SK-N-SH treated with all-trans-retinoic acid at 6 μM for 48 hours (cell line): ENCODE measurements around the gene SLC22A2.

Experiments
- ATAC-seq: fragments of 200-7000 bp; cut with Tn5 transposase; 3 replicates; pipeline ENCODE4 v1.9.1; 2020; ENCODE audit warnings: mild to moderate bottlenecking, moderate library complexity
- ARNTL ChIP-seq: fragments of 450-650 bp; formaldehyde crosslinking; IDR thresholded peaks from 2 replicates; pipeline ENCODE4 v1.5.0; 2020; ENCODE audit warnings: low read depth, mild to moderate bottlenecking, moderate library complexity, borderline replicate concordance
- BACH2 ChIP-seq: fragments of 250-450 bp; sonication (Bioruptor Pico); IDR thresholded peaks from 2 replicates; pipeline ENCODE4 v1.9.0; 2021; ENCODE audit warnings: mild to moderate bottlenecking, borderline replicate concordance
- CSDC2 ChIP-seq: fragments of 250-450 bp; sonication (Bioruptor Pico); IDR thresholded peaks from 2 replicates; pipeline ENCODE4 v1.5.0; 2020; ENCODE audit warnings: mild to moderate bottlenecking, moderate library complexity
- ESRRG ChIP-seq: fragments of 250-450 bp; sonication (Bioruptor Pico); IDR thresholded peaks from 2 replicates; pipeline ENCODE4 v1.6.1; 2021; ENCODE audit warnings: mild to moderate bottlenecking
- GLIS3 ChIP-seq: fragments of 250-450 bp; sonication (Bioruptor Pico); IDR thresholded peaks from 2 replicates; pipeline ENCODE4 v1.5.0; 2020; ENCODE audit warnings: mild to moderate bottlenecking, moderate library complexity
- ISL1 ChIP-seq: fragments of 250-450 bp; sonication (Bioruptor Pico); IDR thresholded peaks from 2 replicates; pipeline ENCODE4 v2.1.2; 2022; ENCODE audit warnings: mild to moderate bottlenecking, moderate library complexity
- OSR1 ChIP-seq: fragments of 250-450 bp; sonication (Bioruptor Pico); IDR thresholded peaks from 2 replicates; pipeline ENCODE4 v1.8.0; 2022; ENCODE audit warnings: moderate library complexity, mild to moderate bottlenecking, inconsistent platforms
- PATZ1 ChIP-seq: fragments of 250-450 bp; sonication (Bioruptor Pico); IDR thresholded peaks from 2 replicates; pipeline ENCODE4 v1.8.0; 2020; ENCODE audit warnings: mild to moderate bottlenecking, moderate library complexity, borderline replicate concordance
- PPARA ChIP-seq: fragments of 250-450 bp; sonication (Bioruptor Pico); IDR thresholded peaks from 2 replicates; pipeline ENCODE4 v1.5.0; 2020; ENCODE audit warnings: mild to moderate bottlenecking, borderline replicate concordance
- RARB ChIP-seq: fragments of 250-450 bp; sonication (Bioruptor Pico); IDR thresholded peaks from 2 replicates; pipeline ENCODE4 v1.8.0; 2021; ENCODE audit warnings: mild to moderate bottlenecking, moderate library complexity
- TCF4 ChIP-seq: fragments of 250-450 bp; sonication (Bioruptor Pico); IDR thresholded peaks from 2 replicates; pipeline ENCODE4 v1.8.0; 2021; ENCODE audit warnings: mild to moderate bottlenecking, moderate library complexity, borderline replicate concordance
- TOX ChIP-seq: fragments of 250-450 bp; sonication (Bioruptor Pico); IDR thresholded peaks from 2 replicates; pipeline ENCODE4 v1.8.0; 2021; ENCODE audit warnings: mild to moderate bottlenecking, moderate library complexity, borderline replicate concordance
- ZC3H10 ChIP-seq: fragments of 250-450 bp; sonication (Bioruptor Pico); IDR thresholded peaks from 2 replicates; pipeline ENCODE4 v1.5.1; 2021; ENCODE audit warnings: mild to moderate bottlenecking, moderate library complexity
- ZNF565 ChIP-seq: fragments of 450-650 bp; formaldehyde crosslinking; conservative IDR thresholded peaks from 2 replicates; pipeline ENCODE4 v1.5.0; 2020; ENCODE audit warnings: low read depth, mild to moderate bottlenecking, moderate library complexity
- ZNF70 ChIP-seq: fragments of 450-650 bp; formaldehyde crosslinking; IDR thresholded peaks from 2 replicates; pipeline ENCODE4 v1.5.0; 2020; ENCODE audit warnings: mild to moderate bottlenecking, moderate library complexity
- ZNF8 ChIP-seq: fragments of 450-650 bp; formaldehyde crosslinking; IDR thresholded peaks from 2 replicates; pipeline ENCODE4 v1.5.0; 2020; ENCODE audit warnings: mild to moderate bottlenecking, moderate library complexity
- TF ChIP-seq, protein P1 (sequence below): fragments of 250-450 bp; sonication (Bioruptor Pico); IDR thresholded peaks from 2 replicates; pipeline ENCODE4 v1.5.0; 2020; ENCODE audit warnings: mild to moderate bottlenecking, moderate library complexity
- TF ChIP-seq, protein P2 (sequence below): fragments of 250-450 bp; sonication (Bioruptor Pico); IDR thresholded peaks from 2 replicates; pipeline ENCODE4 v1.8.0; 2021; ENCODE audit warnings: low read depth, mild to moderate bottlenecking, moderate library complexity, borderline replicate concordance
- TF ChIP-seq, protein P3 (sequence below): fragments of 250-450 bp; sonication (Bioruptor Pico); IDR thresholded peaks from 2 replicates; pipeline ENCODE4 v1.5.1; 2020; ENCODE audit warnings: low read depth, mild to moderate bottlenecking, moderate library complexity
- TF ChIP-seq, protein P4 (sequence below): fragments of 250-450 bp; sonication (Bioruptor Pico); IDR thresholded peaks from 2 replicates; pipeline ENCODE4 v1.5.1; 2021; ENCODE audit warnings: mild to moderate bottlenecking, moderate library complexity

The SLC22A2 gene

GRCh38 chr6:160270347-160270746, 11.7 kb upstream of the SLC22A2 start (continued):
- TF ChIP-seq, protein P1, sequence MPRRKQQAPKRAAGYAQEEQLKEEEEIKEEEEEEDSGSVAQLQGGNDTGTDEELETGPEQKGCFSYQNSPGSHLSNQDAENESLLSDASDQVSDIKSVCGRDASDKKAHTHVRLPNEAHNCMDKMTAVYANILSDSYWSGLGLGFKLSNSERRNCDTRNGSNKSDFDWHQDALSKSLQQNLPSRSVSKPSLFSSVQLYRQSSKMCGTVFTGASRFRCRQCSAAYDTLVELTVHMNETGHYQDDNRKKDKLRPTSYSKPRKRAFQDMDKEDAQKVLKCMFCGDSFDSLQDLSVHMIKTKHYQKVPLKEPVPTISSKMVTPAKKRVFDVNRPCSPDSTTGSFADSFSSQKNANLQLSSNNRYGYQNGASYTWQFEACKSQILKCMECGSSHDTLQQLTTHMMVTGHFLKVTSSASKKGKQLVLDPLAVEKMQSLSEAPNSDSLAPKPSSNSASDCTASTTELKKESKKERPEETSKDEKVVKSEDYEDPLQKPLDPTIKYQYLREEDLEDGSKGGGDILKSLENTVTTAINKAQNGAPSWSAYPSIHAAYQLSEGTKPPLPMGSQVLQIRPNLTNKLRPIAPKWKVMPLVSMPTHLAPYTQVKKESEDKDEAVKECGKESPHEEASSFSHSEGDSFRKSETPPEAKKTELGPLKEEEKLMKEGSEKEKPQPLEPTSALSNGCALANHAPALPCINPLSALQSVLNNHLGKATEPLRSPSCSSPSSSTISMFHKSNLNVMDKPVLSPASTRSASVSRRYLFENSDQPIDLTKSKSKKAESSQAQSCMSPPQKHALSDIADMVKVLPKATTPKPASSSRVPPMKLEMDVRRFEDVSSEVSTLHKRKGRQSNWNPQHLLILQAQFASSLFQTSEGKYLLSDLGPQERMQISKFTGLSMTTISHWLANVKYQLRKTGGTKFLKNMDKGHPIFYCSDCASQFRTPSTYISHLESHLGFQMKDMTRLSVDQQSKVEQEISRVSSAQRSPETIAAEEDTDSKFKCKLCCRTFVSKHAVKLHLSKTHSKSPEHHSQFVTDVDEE (CRISPR knock-in tag) = no peak
- TF ChIP-seq OSR1 (CRISPR knock-in tag) (no peak), ISL1 (CRISPR knock-in tag) (no peak), GLIS3 (CRISPR knock-in tag) (no peak), ZNF8 (CRISPR knock-in tag) (no peak), ZC3H10 (CRISPR knock-in tag) (no peak), ARNTL (CRISPR knock-in tag) (no peak), ZNF565 (CRISPR knock-in tag) (no peak), RARB (CRISPR knock-in tag) (no peak)

GRCh38 chr6:160269771-160270170, 11.2 kb upstream of the SLC22A2 start:
- TF ChIP-seq ARNTL (CRISPR knock-in tag) = no peak
- TF ChIP-seq, protein P2, sequence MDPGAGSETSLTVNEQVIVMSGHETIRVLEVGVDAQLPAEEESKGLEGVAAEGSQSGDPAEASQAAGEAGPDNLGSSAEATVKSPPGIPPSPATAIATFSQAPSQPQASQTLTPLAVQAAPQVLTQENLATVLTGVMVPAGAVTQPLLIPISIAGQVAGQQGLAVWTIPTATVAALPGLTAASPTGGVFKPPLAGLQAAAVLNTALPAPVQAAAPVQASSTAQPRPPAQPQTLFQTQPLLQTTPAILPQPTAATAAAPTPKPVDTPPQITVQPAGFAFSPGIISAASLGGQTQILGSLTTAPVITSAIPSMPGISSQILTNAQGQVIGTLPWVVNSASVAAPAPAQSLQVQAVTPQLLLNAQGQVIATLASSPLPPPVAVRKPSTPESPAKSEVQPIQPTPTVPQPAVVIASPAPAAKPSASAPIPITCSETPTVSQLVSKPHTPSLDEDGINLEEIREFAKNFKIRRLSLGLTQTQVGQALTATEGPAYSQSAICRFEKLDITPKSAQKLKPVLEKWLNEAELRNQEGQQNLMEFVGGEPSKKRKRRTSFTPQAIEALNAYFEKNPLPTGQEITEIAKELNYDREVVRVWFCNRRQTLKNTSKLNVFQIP (CRISPR knock-in tag) = no peak
- TF ChIP-seq CSDC2 = no peak
- TF ChIP-seq, protein P3, sequence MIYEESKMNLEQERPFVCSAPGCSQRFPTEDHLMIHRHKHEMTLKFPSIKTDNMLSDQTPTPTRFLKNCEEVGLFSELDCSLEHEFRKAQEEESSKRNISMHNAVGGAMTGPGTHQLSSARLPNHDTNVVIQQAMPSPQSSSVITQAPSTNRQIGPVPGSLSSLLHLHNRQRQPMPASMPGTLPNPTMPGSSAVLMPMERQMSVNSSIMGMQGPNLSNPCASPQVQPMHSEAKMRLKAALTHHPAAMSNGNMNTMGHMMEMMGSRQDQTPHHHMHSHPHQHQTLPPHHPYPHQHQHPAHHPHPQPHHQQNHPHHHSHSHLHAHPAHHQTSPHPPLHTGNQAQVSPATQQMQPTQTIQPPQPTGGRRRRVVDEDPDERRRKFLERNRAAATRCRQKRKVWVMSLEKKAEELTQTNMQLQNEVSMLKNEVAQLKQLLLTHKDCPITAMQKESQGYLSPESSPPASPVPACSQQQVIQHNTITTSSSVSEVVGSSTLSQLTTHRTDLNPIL = no peak
- TF ChIP-seq BACH2 (CRISPR knock-in tag) = no peak
- TF ChIP-seq RARB (CRISPR knock-in tag) = no peak
- TF ChIP-seq ZC3H10 (CRISPR knock-in tag) = no peak
- TF ChIP-seq ZNF565 (CRISPR knock-in tag) = no peak
- no peak for TF ChIP-seq ESRRG (CRISPR knock-in tag)
- no peak for TF ChIP-seq TOX
- no peak for TF ChIP-seq ISL1 (CRISPR knock-in tag)
- TF ChIP-seq, protein P4, sequence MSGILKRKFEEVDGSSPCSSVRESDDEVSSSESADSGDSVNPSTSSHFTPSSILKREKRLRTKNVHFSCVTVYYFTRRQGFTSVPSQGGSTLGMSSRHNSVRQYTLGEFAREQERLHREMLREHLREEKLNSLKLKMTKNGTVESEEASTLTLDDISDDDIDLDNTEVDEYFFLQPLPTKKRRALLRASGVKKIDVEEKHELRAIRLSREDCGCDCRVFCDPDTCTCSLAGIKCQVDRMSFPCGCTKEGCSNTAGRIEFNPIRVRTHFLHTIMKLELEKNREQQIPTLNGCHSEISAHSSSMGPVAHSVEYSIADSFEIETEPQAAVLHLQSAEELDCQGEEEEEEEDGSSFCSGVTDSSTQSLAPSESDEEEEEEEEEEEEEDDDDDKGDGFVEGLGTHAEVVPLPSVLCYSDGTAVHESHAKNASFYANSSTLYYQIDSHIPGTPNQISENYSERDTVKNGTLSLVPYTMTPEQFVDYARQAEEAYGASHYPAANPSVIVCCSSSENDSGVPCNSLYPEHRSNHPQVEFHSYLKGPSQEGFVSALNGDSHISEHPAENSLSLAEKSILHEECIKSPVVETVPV (CRISPR knock-in tag) = no peak
- TF ChIP-seq PPARA (CRISPR knock-in tag) = no peak
- TF ChIP-seq, protein P1 (CRISPR knock-in tag) = no peak
- no peak for TF ChIP-seq GLIS3 (CRISPR knock-in tag)
- no peak for TF ChIP-seq ZNF70 (CRISPR knock-in tag)
- no peak for ATAC-seq

DNA sequence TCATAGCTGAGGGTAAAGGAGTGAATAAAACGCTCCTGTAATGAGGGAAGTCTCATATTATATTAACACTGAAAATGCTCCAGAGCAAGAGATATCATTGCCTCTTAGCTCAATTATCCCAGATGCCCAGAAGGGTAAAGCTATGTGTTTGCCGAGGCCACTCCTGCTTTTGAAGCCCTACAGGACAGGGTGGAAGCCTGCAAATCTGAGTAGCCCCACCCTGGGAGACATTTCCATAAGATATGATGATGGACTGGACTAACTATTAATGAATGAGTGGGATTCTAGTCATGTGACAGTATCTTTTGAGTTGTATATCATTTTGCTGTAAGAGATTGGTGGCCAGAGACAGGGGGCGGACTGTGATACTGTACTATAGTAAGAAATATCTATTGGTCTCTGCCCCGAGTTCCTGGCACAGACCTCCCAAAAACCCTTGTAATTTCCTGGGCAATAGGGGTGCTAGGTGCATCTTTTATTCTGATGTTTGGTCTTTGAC, 10.5 kb upstream of the SLC22A2 start:
- ATAC-seq = no peak
- TF ChIP-seq RARB (CRISPR knock-in tag) (no peak), ZNF8 (CRISPR knock-in tag) (no peak), TCF4 (CRISPR knock-in tag) (no peak), ISL1 (CRISPR knock-in tag) (no peak), ARNTL (CRISPR knock-in tag) (no peak), ZNF565 (CRISPR knock-in tag) (no peak), GLIS3 (CRISPR knock-in tag) (no peak), ZNF70 (CRISPR knock-in tag) (no peak), PATZ1 (CRISPR knock-in tag) (no peak), PPARA (CRISPR knock-in tag) (no peak), ZC3H10 (CRISPR knock-in tag) (no peak), ESRRG (CRISPR knock-in tag) (no peak)
- TF ChIP-seq, protein P4 (CRISPR knock-in tag) = no peak
